NCI-H526 treated with DMSO at 0.1 percent for 48 hours (cell line): ENCODE measurements around the gene CUBN.

ENCODE experiments used
- DNase-seq: peaks from one replicate; lab custom pipeline; 2025; lab: John Stamatoyannopoulos, UW

Gene CUBN

DNA sequence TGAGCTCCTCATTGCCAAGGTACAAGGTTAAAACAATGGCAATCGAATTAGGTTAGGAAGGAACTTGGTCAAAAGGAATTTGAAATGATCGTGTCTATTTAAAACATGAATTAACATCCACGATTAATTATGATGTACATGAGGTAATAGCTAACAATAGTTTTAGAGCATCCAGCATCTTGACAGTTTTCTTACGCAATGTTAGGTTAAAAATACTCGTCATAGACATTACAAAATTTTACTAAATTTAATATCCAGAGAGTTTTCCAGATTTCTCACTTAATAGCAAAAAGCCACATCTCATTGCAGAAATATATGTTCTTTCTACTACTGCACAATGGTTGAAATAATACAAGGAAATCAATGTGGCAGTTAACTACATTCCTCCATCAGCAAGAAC, 22.6 kb downstream of the CUBN start:
- no peak for DNase-seq

DNA sequence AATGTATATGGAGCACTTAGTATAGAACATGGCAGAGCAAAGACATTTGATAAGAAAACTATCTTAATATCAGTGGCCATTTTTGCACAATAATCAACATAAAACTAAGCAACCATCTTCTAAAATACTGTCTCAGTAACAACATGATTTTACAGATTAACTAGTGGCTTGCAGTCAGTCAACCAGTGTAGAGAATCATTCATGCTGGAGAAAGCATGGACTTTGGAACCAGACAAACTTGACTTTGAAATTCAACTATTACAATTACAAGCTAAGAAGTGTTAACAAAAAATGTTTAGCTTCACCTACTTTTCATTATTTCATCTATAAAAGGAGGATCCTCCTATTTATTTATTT, 27.7 kb downstream of the CUBN start:
- no peak for DNase-seq

DNA sequence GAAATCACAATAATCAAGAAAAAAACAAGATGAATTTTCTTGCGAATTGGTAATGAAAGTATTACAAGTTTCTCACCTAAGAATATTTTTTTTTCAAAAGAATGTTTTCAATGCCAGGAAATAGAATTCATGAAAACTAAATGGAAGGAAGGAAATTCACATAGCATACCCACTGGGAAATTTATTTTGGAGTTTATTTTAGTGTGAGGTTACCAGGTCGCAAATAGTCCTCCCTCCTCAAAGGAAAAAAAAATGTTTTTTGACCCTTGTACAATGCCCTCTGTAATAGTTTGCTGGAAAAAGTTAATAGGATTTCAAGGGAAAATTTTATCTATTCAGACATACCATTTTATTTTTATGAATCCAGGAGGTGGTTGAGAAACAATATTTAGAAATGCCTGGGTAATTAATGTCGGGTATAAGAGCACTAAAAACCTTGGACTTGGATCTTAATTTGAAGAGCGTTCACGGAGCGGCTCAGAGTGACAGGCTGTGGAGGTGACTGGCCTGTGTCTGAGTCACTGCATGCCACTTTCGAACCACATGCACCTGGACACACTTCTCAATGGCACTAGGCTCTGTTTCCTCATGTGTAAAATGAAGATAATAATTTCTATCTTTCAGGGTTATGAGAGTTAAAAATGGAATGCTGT, 28.2 kb downstream of the CUBN start:
- no peak for DNase-seq

DNA sequence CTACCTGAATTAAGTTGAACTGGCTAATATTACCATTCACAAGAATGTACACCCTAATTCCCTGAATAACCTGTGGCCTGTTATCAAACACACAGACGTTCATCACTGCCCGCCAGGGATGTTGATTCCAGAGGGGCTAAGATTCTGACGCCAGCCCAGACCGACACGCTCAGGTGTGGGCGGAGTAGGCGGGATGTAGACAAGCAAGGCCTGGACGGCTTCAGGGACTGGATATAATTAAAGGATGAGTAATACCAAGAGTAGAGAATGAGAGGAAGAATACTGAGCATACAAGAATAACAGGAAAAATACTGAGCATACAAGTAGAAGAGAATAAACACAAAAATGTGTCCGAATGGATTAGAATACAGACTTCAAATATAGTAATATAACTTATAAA, 29.0 kb downstream of the CUBN start:
- DNase-seq = no peak

DNA sequence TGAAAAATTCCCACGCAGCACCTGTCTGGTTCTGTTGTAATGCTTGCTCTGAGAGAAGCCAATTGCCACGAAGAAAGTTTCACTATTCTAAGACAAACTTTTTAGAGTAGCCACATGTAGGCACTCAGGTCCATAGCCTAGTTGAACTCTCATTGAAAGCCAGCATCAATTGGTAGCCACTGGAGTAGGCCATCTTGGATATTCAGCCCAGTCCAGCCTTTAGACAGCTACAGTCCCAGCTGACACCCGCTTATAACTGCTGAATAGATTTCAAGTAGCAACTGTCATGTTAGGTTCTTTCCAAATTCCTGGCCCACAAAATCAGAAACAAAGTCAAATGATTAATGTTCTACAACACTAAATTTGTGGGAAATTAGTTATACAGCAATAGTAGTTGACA, 31.6 kb downstream of the CUBN start:
- DNase-seq = no peak

DNA sequence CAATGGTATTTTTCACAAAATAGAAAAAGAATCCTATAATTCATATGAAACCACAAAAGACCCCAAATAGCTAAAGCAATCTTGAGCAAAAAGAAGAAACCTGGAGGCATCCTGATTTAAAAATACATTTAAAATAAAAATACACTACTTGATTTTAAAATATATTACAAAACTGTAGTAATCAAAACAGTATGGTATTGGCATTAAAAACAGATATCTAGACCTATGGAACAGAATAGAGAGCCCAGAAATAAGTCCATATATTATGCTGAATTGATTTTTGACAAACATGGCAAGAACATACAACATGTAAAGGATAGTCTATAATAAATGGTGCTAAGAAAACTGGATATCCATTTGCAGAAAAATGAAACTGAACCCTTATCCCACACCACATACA, 34.8 kb downstream of the CUBN start:
- no peak for DNase-seq

DNA sequence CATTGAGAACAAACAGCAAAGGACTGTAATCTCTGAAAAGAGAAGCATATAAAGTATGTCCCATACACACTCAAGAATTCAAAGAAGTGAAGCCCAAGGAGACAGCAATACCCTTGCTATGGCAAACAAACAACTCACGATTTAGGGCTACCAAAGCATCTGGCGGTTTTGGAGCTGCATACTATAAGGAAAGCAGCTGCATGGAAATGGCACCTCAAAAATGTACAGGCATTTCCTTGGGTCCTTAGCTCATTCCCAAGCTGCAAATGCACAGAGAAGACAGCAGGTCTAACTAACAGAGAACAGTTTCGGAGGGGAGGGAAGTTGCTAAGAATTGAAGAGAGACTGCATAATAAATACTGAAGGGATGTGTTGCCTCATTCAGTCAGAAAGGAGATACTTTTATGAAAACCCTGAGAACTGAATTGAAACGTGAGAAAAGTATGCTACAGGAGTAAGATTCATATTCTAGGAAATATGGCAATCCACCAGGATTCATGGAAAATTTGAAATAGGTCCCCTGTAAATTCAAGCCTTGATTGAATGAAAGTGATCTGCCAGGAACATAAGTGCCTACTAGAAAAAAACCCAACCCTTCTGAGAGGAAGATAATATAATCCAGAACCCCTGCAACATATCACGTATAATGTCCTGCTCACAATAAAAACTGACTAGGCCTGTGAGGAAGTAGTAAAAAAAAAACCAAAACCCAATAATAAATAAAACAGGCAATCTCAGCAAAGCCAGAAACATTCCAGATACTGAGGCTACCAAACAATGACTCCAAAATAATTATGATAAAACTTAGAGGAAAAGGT, 36.4 kb downstream of the CUBN start:
- DNase-seq = no peak

DNA sequence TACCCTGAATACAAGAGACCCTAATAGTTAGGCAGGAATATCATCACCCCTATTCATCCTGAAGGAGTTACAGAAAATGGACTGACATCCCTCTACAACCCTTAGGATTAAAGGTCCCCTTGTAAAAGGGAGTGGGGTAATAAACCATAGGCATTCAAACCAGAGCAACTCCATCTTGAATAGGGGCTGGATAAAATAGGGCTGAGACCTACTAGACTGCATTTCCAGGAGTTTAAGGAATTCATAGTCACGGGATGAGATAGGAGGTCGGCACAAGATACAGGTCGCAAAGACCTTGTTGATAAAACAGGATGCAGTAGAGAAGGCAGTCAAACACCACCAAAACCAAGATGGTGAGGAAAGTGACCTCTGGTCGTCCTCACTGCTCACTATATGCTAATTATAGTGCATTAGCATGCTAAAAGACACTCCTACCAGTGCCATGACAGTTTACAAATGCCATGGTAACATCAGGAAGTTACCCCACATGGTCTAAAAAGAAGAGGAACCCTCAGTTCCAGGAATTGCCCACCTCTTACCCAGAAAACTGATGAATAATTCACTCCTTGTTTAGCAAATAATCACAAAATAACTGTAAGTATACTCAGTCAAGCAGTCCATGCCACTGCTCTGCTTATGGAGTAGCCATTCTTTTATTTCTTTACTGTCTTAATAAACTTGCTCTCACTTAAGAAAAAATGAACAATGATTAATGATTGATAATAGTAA, 37.2 kb downstream of the CUBN start:
- no peak for DNase-seq

DNA sequence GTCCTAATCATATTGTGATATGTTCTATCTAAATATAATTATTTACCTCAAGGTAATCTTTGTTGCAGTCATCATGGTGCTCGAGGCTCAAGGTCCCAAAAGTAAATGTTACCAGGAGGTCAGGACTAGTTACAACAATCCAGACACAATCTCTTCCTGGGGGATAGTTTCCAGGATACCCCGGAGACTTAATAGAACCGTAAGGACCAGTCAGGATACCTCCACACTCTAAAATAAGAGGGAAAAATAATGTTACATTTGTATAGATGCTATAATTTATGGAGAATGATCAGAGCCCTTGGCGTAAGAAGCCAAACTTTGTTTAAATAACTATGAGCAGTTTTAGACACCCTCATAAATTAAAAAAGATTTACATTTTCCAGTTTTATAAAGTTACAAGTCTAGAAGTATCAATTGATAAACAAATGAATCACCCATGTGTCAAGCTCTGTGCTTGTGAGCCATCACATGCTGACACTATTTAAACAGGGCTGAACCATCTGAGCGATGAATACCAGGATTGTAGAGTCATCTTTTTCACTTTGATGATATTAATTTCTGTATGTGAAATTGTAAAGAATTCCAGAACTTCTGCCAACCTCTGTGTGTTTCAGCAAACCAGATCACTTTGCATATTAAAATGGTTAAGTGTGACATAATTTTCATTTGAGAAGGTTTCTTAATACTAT, 41.3 kb downstream of the CUBN start:
- DNase-seq = no peak

DNA sequence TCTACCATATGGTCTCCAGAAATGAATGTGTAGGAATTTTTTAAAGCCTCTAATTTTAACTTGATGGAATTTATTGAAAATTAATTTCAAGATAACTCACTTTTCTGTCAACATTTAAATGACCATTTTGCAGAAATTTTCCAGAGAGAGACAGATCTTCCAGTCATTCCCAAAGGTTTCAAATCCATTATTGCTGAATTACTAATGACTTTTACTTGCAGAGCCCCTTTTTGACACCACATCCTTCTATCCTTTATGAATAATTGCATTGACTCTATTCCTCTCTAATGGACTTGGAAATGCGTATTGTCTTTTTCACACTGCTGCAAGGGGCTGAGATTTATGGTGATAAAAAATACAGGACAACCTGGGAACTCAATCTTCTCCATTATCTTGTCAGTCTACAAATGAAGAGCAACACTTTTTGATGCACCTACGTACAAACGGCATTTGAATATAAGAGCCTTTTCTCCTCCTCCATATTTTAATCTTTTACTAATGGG, 42.7 kb downstream of the CUBN start:
- DNase-seq = no peak

DNA sequence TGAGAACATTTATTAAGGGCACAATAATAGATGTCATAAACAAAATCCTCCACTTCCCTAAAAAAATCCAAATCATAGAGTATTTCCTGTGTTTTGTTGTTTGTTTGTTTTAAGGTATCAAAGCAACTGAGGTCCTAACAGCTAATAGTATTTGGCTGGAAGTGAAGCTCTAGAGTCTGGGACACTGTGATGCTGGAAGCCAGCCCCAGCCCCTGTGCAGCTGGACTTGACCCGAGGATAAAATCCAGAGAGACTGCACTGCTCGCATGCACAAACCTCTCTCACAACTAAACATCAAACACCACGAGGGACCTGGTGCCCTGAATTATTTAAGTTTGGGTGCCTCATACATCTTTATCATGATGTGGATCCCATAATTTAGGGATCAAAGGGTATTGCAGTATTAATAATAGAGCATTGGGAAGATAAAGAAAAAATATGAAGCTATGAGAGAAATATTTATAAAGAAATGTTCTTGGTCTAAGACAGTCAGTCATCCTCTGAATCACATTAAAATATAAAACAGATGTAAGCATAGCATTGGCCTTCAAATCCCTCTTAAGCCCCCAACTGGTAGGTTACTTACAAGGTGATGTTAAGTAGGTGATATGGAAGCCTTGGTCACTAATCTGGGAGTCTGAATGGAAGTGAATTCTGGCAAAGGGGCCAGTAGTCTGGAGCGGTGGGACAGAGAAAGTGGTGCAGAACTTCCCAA, 44.4 kb downstream of the CUBN start:
- DNase-seq = no peak

DNA sequence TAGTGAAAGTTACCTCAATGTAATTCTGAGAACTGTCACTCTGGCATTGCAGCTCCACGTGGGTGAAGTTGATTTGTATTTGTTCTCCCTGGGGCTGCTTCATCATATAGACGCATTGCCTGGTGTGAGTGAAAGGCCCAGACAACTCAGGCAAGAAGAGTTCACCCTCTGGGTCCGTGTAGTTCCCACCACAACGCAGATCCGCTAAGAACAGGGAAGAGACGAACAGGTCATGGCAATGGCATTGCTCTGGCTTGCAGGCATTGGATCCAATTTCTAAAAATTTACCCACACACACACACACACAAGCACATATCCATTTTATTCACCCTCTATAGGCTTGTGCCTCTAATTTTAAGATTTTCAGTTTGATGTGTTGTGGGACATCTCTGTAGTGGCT, 45.4 kb downstream of the CUBN start:
- DNase-seq = no peak

DNA sequence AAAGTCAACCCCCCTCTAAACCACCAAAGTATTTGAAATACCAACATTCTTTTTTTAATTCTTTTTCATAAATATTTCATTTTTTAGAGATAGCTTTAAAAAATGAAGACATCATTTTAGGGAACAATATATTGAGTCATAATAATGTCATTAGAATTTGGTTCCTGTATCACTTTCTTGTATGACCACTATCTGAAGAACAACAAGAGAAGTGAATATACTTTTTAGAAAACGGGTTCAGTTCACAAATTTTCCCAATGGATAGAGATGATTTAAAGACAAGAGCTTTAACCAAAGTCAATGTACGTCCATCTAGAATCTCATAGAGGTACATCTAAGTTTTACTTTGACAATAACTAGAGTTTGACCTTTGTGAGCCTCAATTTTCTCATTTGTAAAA, 48.2 kb downstream of the CUBN start:
- no peak for DNase-seq

DNA sequence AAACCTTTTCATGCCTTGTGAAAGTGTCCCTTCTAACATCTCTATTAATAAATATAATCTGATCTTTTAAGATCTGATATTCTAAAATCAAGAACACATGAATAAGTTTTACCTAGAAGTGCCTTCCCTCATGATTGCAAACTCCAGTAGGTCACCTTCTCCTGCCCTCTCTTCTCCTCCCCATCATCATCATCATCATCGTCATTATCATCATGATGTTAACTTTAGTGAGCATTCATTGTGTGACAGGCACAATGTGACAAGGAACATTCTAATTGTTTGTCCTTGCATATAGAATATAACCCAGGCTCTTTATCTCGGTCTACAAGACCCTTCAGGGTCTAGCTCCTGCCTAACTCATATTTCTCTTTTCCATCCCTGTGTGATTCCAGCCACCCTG, 51.7 kb downstream of the CUBN start:
- DNase-seq = no peak

DNA sequence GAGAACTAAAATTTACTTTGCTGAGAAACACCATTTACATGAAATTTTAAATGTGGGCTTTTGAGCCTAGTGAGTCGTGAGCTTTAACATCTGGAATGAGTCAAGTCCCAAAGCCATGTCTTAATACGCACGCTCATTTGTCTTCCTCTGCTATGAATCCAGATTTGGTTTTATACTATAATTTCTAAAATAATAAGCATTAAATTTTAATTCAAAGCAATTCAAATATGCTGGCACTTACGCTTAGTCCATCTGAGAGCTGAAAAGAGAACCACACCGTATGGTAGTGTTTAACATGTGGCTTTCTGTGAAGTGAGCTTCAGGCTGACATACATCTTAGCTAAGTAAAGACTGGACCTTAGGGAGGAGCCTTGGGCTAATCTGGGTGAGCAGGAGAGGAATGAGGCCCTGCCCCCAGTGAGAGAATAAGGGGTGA, 52.2 kb downstream of the CUBN start:
- DNase-seq = no peak

DNA sequence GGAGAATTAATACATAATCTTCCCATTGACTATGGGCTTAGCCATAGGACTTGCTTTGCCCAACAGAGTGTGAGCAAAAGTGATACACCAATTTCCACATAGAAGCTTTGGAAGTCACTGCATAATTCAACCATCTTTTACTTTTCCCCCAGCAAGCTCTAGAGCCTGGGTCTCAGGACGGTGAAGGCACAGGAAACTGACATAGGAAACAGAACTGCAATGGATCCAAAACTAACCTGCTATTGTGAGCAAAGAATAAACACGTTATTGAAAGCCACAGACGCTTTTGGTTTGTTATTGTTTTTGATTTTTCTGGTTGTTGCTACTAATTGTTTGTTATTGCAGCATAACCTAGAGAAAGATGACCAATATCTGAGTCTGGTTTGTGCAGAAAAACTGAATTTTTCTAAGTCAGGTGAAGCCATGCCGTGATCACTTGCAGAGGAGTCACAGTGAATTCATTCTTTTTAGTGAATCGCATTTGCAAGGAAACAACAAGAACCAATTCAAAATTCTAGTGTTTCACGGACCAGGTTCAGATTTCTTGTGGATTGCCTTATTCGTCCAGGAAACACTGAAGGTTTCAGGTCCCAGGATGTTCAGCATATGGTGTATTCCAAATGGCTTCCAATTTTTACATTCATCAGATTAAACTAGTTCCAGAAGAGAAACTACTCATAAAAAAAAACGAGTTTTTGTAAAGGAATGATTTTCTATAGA, 52.8 kb downstream of the CUBN start:
- DNase-seq = no peak

DNA sequence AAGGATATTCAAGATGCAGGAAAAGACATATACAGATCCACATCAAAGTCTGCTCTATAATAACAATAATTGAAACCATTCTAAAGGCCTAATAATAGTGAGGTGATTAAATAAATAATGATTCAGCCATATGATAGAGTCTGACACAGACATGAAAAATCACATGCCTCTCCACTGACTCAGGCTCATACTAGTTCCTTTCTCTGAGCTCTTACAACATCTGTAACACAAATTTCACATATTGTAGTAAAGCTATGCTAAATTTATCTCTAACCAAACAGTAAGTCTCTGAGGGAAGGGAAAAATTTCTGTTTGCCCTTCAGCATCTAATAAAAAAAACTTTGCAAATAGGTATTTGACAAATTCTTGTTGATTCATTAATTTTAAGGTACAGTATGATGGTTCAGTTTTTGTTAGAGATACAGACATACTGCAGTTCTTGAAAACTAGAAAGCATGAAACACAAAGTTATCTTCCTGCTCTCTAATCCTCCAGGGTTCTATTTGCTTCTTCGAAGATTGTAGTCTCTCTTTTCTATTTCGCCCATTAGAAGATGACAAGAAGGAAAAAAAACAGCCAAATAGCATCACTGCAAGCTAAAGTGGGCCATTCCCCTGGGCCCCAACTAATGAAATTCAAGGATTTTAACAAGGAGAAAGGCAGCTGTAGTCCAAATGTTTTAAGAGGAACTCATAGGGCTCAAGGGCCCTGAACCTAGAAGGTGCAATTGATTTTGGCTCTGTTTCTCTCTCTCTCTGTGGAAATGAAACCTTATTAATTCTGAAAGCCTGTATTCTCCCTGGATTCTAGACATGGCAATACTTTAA, 53.9 kb downstream of the CUBN start:
- no peak for DNase-seq

DNA sequence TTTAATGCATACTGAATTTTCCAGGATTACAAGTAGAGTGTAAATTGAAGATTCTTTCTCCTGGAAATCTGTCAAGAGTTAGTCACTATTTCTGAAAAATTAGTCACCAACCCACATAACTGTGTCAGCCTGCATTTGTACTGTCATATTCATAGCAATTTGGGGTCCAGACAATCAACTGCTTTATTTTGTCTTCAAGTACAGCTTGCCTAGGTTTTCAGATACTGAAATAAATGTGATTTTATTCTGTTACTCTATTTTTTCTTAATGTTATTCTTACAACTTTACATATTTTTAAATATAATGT, 55.1 kb downstream of the CUBN start:
- DNase-seq = no peak

DNA sequence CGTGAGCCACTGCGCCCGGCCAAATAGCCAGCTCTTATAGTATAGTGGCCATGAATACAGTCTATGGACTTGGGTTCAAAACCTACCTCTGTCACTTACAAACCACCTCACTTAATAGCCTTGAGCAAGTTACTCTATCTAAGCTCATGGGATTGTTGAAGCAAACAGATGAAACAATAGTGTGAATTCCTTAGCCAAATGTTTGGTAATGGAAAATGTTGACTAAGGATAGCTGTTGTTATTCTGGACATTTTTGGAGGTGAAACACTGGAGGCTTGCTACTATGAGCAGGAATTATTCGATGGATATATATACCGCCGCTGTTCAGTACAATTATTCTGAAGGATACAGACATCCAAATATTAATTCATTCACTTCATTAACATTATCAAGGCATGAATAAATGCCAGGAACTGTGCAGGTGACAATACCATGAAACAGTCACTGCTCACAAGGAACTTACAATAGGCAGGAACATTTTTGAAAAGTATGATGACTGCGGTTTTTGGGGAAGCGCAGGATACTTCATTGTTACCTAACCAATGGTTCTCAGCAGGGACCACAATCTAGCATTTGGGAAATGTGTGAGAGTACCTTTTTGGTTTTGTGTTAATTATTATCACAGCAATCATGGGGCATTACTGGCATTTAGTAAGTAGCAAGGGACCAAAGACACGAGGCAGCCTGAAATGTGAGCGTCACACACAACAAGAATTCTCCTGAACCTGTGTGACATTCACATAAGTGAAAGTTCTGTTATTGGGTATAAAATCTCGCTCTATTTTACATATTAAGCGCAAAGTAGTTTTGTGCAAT, 55.7 kb downstream of the CUBN start:
- no peak for DNase-seq

DNA sequence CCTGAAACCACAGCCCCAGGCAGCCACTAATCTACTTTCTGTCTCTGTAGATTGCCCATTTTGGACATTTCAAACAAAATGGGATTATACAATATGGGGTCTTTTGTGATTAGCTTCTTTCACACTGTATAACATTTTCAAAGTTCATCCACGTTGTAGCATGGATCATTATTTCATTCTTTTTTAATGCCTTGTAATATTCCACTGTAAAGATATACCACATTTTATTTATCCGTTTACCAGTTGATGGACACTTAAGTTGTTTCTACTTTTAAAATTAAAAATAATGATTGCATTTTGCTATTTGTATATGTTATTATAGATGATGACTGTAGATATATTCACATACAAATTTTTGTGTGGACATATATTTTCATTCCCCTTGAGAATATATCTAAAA, 60.7 kb downstream of the CUBN start:
- DNase-seq = no peak
